SW 1271 (cell line): ENCODE results near the gene BRI3BP.

ENCODE experiments used
- DNase-seq, 2 experiments: peaks; one replicate each; lab custom pipeline; 2025; lab: John Stamatoyannopoulos, UW

Gene BRI3BP

GRCh38 chr12:124993626-124994436 is at the start of gene BRI3BP:
BRI3BP (plus strand) TSS chr12:124993645; CDS start chr12:124993791, 146 bp downstream.
- DNase-seq, result peak in 1 of 2 experiments; percentile 26

GRCh38 chr12:124946447-124946793 is 47.0 kb upstream of the BRI3BP start:
- DNase-seq, result no peak

- no peak for DNase-seq
These were observed 46.4 kb upstream of the BRI3BP start for GRCh38 chr12:124947013-124947412.

- no peak for DNase-seq
These were observed 45.7 kb upstream of the BRI3BP start for GRCh38 chr12:124947561-124948398.

GRCh38 chr12:124949066-124949465 is 44.4 kb upstream of the BRI3BP start:
- DNase-seq, result no peak

GRCh38 chr12:124949779-124950728 is 43.4 kb upstream of the BRI3BP start:
- no peak for DNase-seq

GRCh38 chr12:124952295-124952694 is 41.1 kb upstream of the BRI3BP start:
- DNase-seq, result no peak

GRCh38 chr12:124952801-124953200 is 40.6 kb upstream of the BRI3BP start:
- no peak for DNase-seq

- DNase-seq, result no peak
These were observed 39.6 kb upstream of the BRI3BP start for GRCh38 chr12:124953689-124954405.

- DNase-seq, result no peak
These were observed 38.7 kb upstream of the BRI3BP start for GRCh38 chr12:124954771-124955170.

- DNase-seq, result no peak
These were observed 36.9 kb upstream of the BRI3BP start for GRCh38 chr12:124956571-124956970.

GRCh38 chr12:124961055-124961454 is 32.4 kb upstream of the BRI3BP start:
- no peak for DNase-seq

GRCh38 chr12:124963211-124963610 is 30.2 kb upstream of the BRI3BP start:
- DNase-seq, result no peak

- no peak for DNase-seq
These were observed 29.2 kb upstream of the BRI3BP start for GRCh38 chr12:124964251-124964650.

- no peak for DNase-seq
These were observed 28.5 kb upstream of the BRI3BP start for GRCh38 chr12:124964836-124965462.

GRCh38 chr12:124967016-124967739 is 26.3 kb upstream of the BRI3BP start:
- no peak for DNase-seq

- no peak for DNase-seq
These were observed 24.8 kb upstream of the BRI3BP start for GRCh38 chr12:124968656-124969055.

GRCh38 chr12:124970647-124971402 is 22.6 kb upstream of the BRI3BP start:
- DNase-seq, result no peak

- DNase-seq, result no peak
These were observed 21.8 kb upstream of the BRI3BP start for GRCh38 chr12:124971603-124972002.
